ENCODE data around the gene LIN37.
A peak's percentile ranks its signal among the peaks of the same experiment; 100 is the strongest.

Gene LIN37

GRCh38 chr19:35734889-35735288 lies 13.5 kb upstream of the LIN37 start:
- DNase-seq (ENCODE audit: low read depth), result no peak

GRCh38 chr19:35736913-35737886 lies 11.2 kb upstream of the LIN37 start:
- DNase-seq (ENCODE audit: low read depth), result no peak

- DNase-seq (ENCODE audit: low read depth), result no peak
Observed at GRCh38 chr19:35738021-35738886, 10.1 kb upstream of the LIN37 start.

- no peak for DNase-seq (ENCODE audit: low read depth)
Observed at GRCh38 chr19:35738887-35739229, 9.5 kb upstream of the LIN37 start.

GRCh38 chr19:35739275-35740107 lies 8.9 kb upstream of the LIN37 start:
- DNase-seq (ENCODE audit: low read depth), result no peak

- no peak for DNase-seq (ENCODE audit: low read depth)
Observed at GRCh38 chr19:35740108-35740422, 8.3 kb upstream of the LIN37 start.

GRCh38 chr19:35740423-35741202 lies 7.8 kb upstream of the LIN37 start:
- DNase-seq (ENCODE audit: low read depth), result peak; percentile 95

- no peak for DNase-seq (ENCODE audit: low read depth)
Observed at GRCh38 chr19:35741203-35741515, 7.2 kb upstream of the LIN37 start.

- DNase-seq (ENCODE audit: low read depth), result no peak
Observed at GRCh38 chr19:35742121-35742724, 6.2 kb upstream of the LIN37 start, which contains the start of gene IGFLR1. Gene IGFLR1 (minus strand): TSS chr19:35742452. CDS start chr19:35741180, 1,272 bp downstream.

GRCh38 chr19:35743640-35744429 lies 4.5 kb upstream of the LIN37 start:
- no peak for DNase-seq (ENCODE audit: low read depth)

GRCh38 chr19:35744430-35745327 lies 3.7 kb upstream of the LIN37 start:
- DNase-seq (ENCODE audit: low read depth), result peak; percentile 94

GRCh38 chr19:35745328-35746086 lies 2.9 kb upstream of the LIN37 start, which contains the start of the genes PSENEN and U2AF1L4:
Gene PSENEN (plus strand): TSS chr19:35745651. CDS start chr19:35745931, 280 bp downstream.
Gene U2AF1L4 (minus strand): TSS chr19:35745418. CDS start chr19:35745391, 27 bp downstream.
- peak; percentile 99 for DNase-seq (ENCODE audit: low read depth)

GRCh38 chr19:35746087-35746462 lies 2.3 kb upstream of the LIN37 start:
- no peak for DNase-seq (ENCODE audit: low read depth)

GRCh38 chr19:35746531-35746930 lies 1.8 kb upstream of the LIN37 start:
- no peak for DNase-seq (ENCODE audit: low read depth)

- DNase-seq (ENCODE audit: low read depth), result no peak
Observed at GRCh38 chr19:35750167-35750566, 1.8 kb downstream of the LIN37 start.

- no peak for DNase-seq (ENCODE audit: low read depth)
Observed at GRCh38 chr19:35751839-35752745, 3.7 kb downstream of the LIN37 start.

- DNase-seq (ENCODE audit: low read depth), result no peak
Observed at GRCh38 chr19:35752746-35753350, 4.5 kb downstream of the LIN37 start.

Measured in amniotic epithelial cell (primary cell).